ENCODE measurements around the gene PSMC5. TPM values are rescaled to one million over a fixed set of nuclear protein-coding genes. Genes with fewer than 3 reads are reported as not detected.

Gene PSMC5
- total and polyA plus RNA-seq, 4 donors = 51.0 to 87.4 (median 72.2) TPM

GRCh38 chr17:63850401-63850800, 23.2 kb downstream of the PSMC5 start:
- Histone ChIP-seq H3K27me3 (ENCODE audit: control insufficient read depth in 4 of 4, insufficient read depth in 4 of 4, low read length in 3 of 4) (no peaks in the 10 kb centered on the region), H3K27ac (ENCODE audit: low read depth in 1 of 2, low read length in 2 of 2) (no peak overlapping the region), H3K4me3 (ENCODE audit: low read depth in 1 of 3, low read length in 3 of 3) (no peak overlapping the region), H3K9ac (ENCODE audit: low read depth in 1 of 2, low read length in 2 of 2) (no peak overlapping the region), H3K4me1 (ENCODE audit: control insufficient read depth in 4 of 4, insufficient read depth in 4 of 4, low read length in 3 of 4) (peaks cover 0 to 5% (median 0%) of the 10 kb centered on the region in 4 donors), H3K36me3 (ENCODE audit: control insufficient read depth in 4 of 4, insufficient read depth in 3 of 4, low read depth in 1 of 4, low read length in 3 of 4) (no peaks in the 10 kb centered on the region), H3K9me3 (ENCODE audit: control insufficient read depth in 4 of 4, low read length in 3 of 4) (no peaks in the 10 kb centered on the region)
- no peak for DNase-seq (ENCODE audit: low spot score)
- 90% methylated on average over 9 of the region's 9 CpGs for WGBS
- TF ChIP-seq ZBTB33 (IDR thresholded peaks at IDR 0.05) (no peak), RXRA (IDR thresholded peaks at IDR 0.05) (no peak), EGR1 (IDR thresholded peaks at IDR 0.05; ENCODE audit: low read depth in 2 of 2) (no peak), SP1 (IDR thresholded peaks at IDR 0.05) (no peak), RAD21 (IDR thresholded peaks at IDR 0.05) (no peak), MAX (IDR thresholded peaks at IDR 0.05) (no peak), TAF1 (conservative IDR thresholded peaks at IDR 0.05) (no peak), ATF3 (IDR thresholded peaks at IDR 0.05) (no peak), YY1 (IDR thresholded peaks at IDR 0.05) (no peak), GABPA (IDR thresholded peaks at IDR 0.05 in 1 of 2, conservative IDR thresholded peaks at IDR 0.05 in 1 of 2) (no peak), FOXA1 (IDR thresholded peaks at IDR 0.05) (no peak), JUND (IDR thresholded peaks at IDR 0.05) (no peak), FOXA2 (IDR thresholded peaks at IDR 0.05) (no peak)

- no peak for DNase-seq (ENCODE audit: low spot score)
- no peak overlapping the region for H3K4me3 ChIP-seq (ENCODE audit: low read depth in 1 of 3, low read length in 3 of 3)
- TF ChIP-seq EGR1 (IDR thresholded peaks at IDR 0.05; ENCODE audit: low read depth in 2 of 2) = no peak
- TF ChIP-seq ATF3 (IDR thresholded peaks at IDR 0.05) = no peak
- no peak for TF ChIP-seq CTCF (IDR thresholded peaks at IDR 0.05; ENCODE audit: low read depth, low read length, missing input control)
- no peak for TF ChIP-seq GABPA (IDR thresholded peaks at IDR 0.05 in 1 of 2, conservative IDR thresholded peaks at IDR 0.05 in 1 of 2)
- TF ChIP-seq NR2F2 (IDR thresholded peaks at IDR 0.05) = no peak
- no peak for TF ChIP-seq HNF4A (conservative IDR thresholded peaks at IDR 0.05)
- no peak for TF ChIP-seq FOXA2 (IDR thresholded peaks at IDR 0.05)
- TF ChIP-seq MAX (IDR thresholded peaks at IDR 0.05) = no peak
- H3K9ac ChIP-seq (ENCODE audit: low read depth in 1 of 2, low read length in 2 of 2) = no peak overlapping the region
- H3K9me3 ChIP-seq (ENCODE audit: control insufficient read depth in 4 of 4, low read length in 3 of 4) = no peaks in the 10 kb centered on the region
- H3K36me3 ChIP-seq (ENCODE audit: control insufficient read depth in 4 of 4, insufficient read depth in 3 of 4, low read depth in 1 of 4, low read length in 3 of 4) = no peaks in the 10 kb centered on the region
- 96% methylated on average over 2 of the region's 2 CpGs for WGBS
- no peaks in the 10 kb centered on the region for H3K27me3 ChIP-seq (ENCODE audit: control insufficient read depth in 4 of 4, insufficient read depth in 4 of 4, low read length in 3 of 4)
- H3K27ac ChIP-seq (ENCODE audit: low read depth in 1 of 2, low read length in 2 of 2) = no peak overlapping the region
- peaks cover 0 to 5% (median 0%) of the 10 kb centered on the region in 4 donors for H3K4me1 ChIP-seq (ENCODE audit: control insufficient read depth in 4 of 4, insufficient read depth in 4 of 4, low read length in 3 of 4)
These were observed 26.0 kb downstream of the PSMC5 start for GRCh38 chr17:63853260-63853659.
